B cell (primary cell): ENCODE data around the gene TSPAN17. TPM values are rescaled to one million over a fixed set of nuclear protein-coding genes. Genes with fewer than 3 reads are reported as not detected.

ENCODE experiments used
- ATAC-seq: fragments of 200-7000 bp; cut with Tn5 transposase; one replicate; pipeline ENCODE4 v1.10.0; 2021; ENCODE audit warnings: low read depth, mild to moderate bottlenecking, moderate number of reproducible peaks, moderate library complexity
- CTCF ChIA-PET: fragments of 350-600 bp; sonication (Branson Sonifier 250); formaldehyde crosslinking; loops from one replicate; lab custom pipeline; 2021; ENCODE audit warnings: antibody characterized with exemption, inconsistent platforms; lab: Charles Lee
- POLR2A ChIA-PET: fragments of 350-600 bp; sonication (Branson Sonifier 250); formaldehyde crosslinking; loops from one replicate; lab custom pipeline; 2021; ENCODE audit warnings: antibody characterized with exemption; lab: Charles Lee
- DNase-seq: peaks from one replicate; pipeline ENCODE4 v3.0.0; 2013
- H2AFZ ChIP-seq: 2 replicates; pipeline ENCODE4 v1.6.1; 2012; ENCODE audit warnings: mild to moderate bottlenecking, low read depth, low read length; ENCODE audit not compliant: insufficient read depth, poor library complexity, severe bottlenecking
- H3K27ac ChIP-seq, 2 donors: 1 replicate in 1 of 2; 2 replicates in 1 of 2; pipeline ENCODE4 v1.5.1; 2012 to 2013; ENCODE audit warnings: low read length in 2 of 2, mild to moderate bottlenecking in 2 of 2, moderate library complexity in 1 of 2
- H3K27me3 ChIP-seq, 4 experiments: fragments of 200-600 bp in 1 of 4; sonication (generic) in 1 of 4; replicated peaks in 1 of 4; 1 replicate in 2 of 4; 2 replicates in 2 of 4; pipeline versions ENCODE4 v1.6.1 to v1.7.0; 2013 to 2016; ENCODE audit warnings: low read length in 3 of 4, mild to moderate bottlenecking in 2 of 4, mixed read lengths in 1 of 4, moderate library complexity in 1 of 4; ENCODE audit not compliant: insufficient read depth in 4 of 4, control insufficient read depth in 3 of 4; ENCODE audit errors: control extremely low read depth in 1 of 4
- H3K36me3 ChIP-seq, 2 experiments: replicated peaks in 1 of 2; 1 replicate in 1 of 2; 2 replicates in 1 of 2; pipeline versions ENCODE4 v1.6.1 to v1.7.1; 2013; ENCODE audit warnings: low read length in 1 of 2; ENCODE audit not compliant: insufficient read depth in 2 of 2, control insufficient read depth in 1 of 2; ENCODE audit errors: control extremely low read depth in 1 of 2, extremely low read depth in 1 of 2
- H3K4me1 ChIP-seq, 2 donors: fragments of 200-600 bp in 1 of 2; sonication (generic) in 1 of 2; 1 replicate in 1 of 2; 2 replicates in 1 of 2; pipeline versions ENCODE4 v1.5.1 to v1.6.1; 2013 to 2017; ENCODE audit warnings: low read length in 2 of 2; ENCODE audit not compliant: control insufficient read depth in 2 of 2, insufficient read depth in 2 of 2
- H3K4me2 ChIP-seq: replicated peaks from 2 replicates; pipeline ENCODE3; 2012; ENCODE audit warnings: mild to moderate bottlenecking, low read depth, low read length; ENCODE audit not compliant: poor library complexity, severe bottlenecking
- H3K4me3 ChIP-seq, 5 experiments: fragments of 200-600 bp in 1 of 5; sonication (generic) in 1 of 5; 1 replicate in 3 of 5; 2 replicates in 2 of 5; pipeline versions ENCODE4 v1.5.1 to v1.7.0; 2011 to 2016; ENCODE audit warnings: low read length in 4 of 5, mild to moderate bottlenecking in 4 of 5, low read depth in 2 of 5, control low read depth in 1 of 5, moderate library complexity in 1 of 5; ENCODE audit not compliant: insufficient read depth in 1 of 5; ENCODE audit errors: control extremely low read depth in 1 of 5, extremely low read depth in 1 of 5
- H3K79me2 ChIP-seq: fragments of 200-600 bp; sonication (generic); one replicate; pipeline ENCODE4 v1.6.0; 2016; ENCODE audit warnings: low read length; ENCODE audit not compliant: control insufficient read depth, insufficient read depth
- H3K9ac ChIP-seq: fragments of 200-600 bp; sonication (generic); 2 replicates; pipeline ENCODE4 v1.6.1; 2017; ENCODE audit warnings: mild to moderate bottlenecking, low read length, moderate library complexity
- H3K9me3 ChIP-seq, 3 donors: one replicate each; pipeline versions ENCODE4 v1.6.1 to v1.7.1; 2013; ENCODE audit warnings: low read length in 2 of 3; ENCODE audit not compliant: control insufficient read depth in 2 of 3, insufficient read depth in 1 of 3; ENCODE audit errors: control extremely low read depth in 1 of 3
- H4K20me1 ChIP-seq: 2 replicates; pipeline ENCODE4 v1.6.0; 2012; ENCODE audit warnings: mild to moderate bottlenecking, low read length; ENCODE audit not compliant: insufficient read depth, control insufficient read depth, poor library complexity, severe bottlenecking
- H3K27ac Mint-ChIP-seq: one replicate; pipeline ENCODE4 v1.8.0; 2021; ENCODE audit warnings: mixed read lengths
- H3K27me3 Mint-ChIP-seq: one replicate; pipeline ENCODE4 v1.8.0; 2021; ENCODE audit warnings: mixed read lengths
- H3K4me1 Mint-ChIP-seq: one replicate; pipeline ENCODE4 v1.8.0; 2021; ENCODE audit warnings: mixed read lengths
- H3K4me3 Mint-ChIP-seq: one replicate; pipeline ENCODE4 v1.8.0; 2021; ENCODE audit warnings: mixed read lengths
- H3K9me3 Mint-ChIP-seq: one replicate; pipeline ENCODE4 v1.8.0; 2022; ENCODE audit warnings: mixed read lengths; ENCODE audit not compliant: insufficient read depth
- EZH2 ChIP-seq: IDR thresholded peaks from 2 replicates; pipeline ENCODE4 v1.6.1; 2012; ENCODE audit warnings: borderline replicate concordance, low read depth, mild to moderate bottlenecking, moderate library complexity, low read length; ENCODE audit not compliant: insufficient read depth, poor library complexity, severe bottlenecking
- WGBS: methylation state at CpG from one replicate; pipeline ENCODE4 v1.1.5; 2013; ENCODE audit warnings: missing lambda C conversion rate; ENCODE audit not compliant: insufficient coverage; 5-methylcytosine and 5-hydroxymethylcytosine counted together
- intact Hi-C: fragments of 100-400 bp; cut with micrococcal nuclease; formaldehyde crosslinking; loops from one replicate; pipeline ENCODE4 v1.10.0; 2022
- polyA plus RNA-seq: library from polyadenylated mRNA; depleted of rRNA; stranded (reverse); fragments of >200 nt; gene quantifications from 2 replicates; pipeline ENCODE4 v1.2.3, GENCODE V29; 2012
- total RNA-seq, 2 donors: library from RNA; stranded (reverse); fragments of 120-200 nt in 1 of 2; gene quantifications; 1 replicate in 1 of 2; 2 replicates in 1 of 2; pipeline versions ENCODE4 v1.2.3 to v1.2.4, GENCODE V29; 2013 to 2022
- TF ChIP-seq, protein P1 (sequence below): fragments of 200-600 bp; IDR thresholded peaks from one replicate; pipeline ENCODE4 v1.8.0; 2022; ENCODE audit warnings: antibody characterized with exemption, mild to moderate bottlenecking

The TSPAN17 gene
- total and polyA plus RNA-seq, 2 donors (not counting 1 experiment from before 2014, with no cell fraction given), result 20.5 to 21.0 TPM

DNA sequence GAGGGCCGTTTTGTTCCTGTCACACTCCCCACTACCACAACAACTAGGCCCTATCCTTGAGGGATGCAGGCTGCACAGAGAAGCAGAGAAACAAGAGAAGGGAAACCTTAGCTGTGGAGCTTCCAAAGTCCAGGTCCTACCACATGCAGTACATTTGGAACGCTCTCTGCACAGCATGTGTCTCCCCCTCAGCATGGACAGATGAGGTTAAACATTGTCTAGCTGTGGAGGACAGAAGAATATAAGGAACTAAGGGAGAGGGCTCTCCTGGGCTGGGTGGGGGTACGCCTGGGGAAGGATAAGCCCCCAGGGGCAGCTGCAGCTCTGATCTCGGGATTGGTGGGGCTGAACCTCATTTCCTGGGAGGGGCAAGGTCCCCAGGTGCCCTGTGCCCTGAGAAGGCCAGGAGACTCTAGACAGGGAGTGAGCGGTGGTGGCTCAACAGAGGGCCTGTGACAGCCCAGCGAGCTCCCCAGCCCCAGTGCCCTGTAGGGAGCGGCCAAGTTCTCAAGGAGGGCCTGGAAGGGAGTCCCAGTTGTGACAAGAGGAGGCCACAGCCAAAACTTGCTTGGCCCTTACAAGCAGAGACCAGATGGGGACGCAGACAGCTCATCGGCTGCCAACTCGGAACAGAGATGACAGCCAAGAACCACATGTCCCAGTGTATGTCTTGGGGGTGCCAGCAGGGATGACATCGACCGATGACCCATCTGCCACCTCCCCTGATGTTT is 30.1 kb downstream of the TSPAN17 start:
- DNase-seq (no peak), ATAC-seq (no peak)
- no peak overlapping the region for H3K4me2 ChIP-seq
- H3K27ac ChIP-seq, result no peak overlapping the region
- H2AFZ ChIP-seq, result no peak overlapping the region
- Mint-ChIP-seq H3K27ac (no peak overlapping the region), H3K4me1 (peaks cover 3% of the 10 kb centered on the region), H3K27me3 (peaks cover 58% of the 10 kb centered on the region), H3K4me3 (no peak overlapping the region), H3K9me3 (no peaks in the 10 kb centered on the region)
- POLR2A ChIA-PET, result no interaction called here
- no peak overlapping the region for H3K9ac ChIP-seq
- intact Hi-C loops, result no loop called here
- no peaks in the 10 kb centered on the region for H4K20me1 ChIP-seq
- H3K27me3 ChIP-seq, result peaks cover 0 to 37% (median 6%) of the 10 kb centered on the region in 4 experiments
- H3K4me3 ChIP-seq, result no peak overlapping the region
- CTCF ChIA-PET, result interaction anchor here (1.2 to 1.3 kb wide), 2 partner anchors 17 to 20 kb away, joined by 3 to 5 read pairs; no protein-coding TSS in a partner anchor
- WGBS, result 86% methylated on average over 11 of the region's 12 CpGs
- TF ChIP-seq, protein P1, sequence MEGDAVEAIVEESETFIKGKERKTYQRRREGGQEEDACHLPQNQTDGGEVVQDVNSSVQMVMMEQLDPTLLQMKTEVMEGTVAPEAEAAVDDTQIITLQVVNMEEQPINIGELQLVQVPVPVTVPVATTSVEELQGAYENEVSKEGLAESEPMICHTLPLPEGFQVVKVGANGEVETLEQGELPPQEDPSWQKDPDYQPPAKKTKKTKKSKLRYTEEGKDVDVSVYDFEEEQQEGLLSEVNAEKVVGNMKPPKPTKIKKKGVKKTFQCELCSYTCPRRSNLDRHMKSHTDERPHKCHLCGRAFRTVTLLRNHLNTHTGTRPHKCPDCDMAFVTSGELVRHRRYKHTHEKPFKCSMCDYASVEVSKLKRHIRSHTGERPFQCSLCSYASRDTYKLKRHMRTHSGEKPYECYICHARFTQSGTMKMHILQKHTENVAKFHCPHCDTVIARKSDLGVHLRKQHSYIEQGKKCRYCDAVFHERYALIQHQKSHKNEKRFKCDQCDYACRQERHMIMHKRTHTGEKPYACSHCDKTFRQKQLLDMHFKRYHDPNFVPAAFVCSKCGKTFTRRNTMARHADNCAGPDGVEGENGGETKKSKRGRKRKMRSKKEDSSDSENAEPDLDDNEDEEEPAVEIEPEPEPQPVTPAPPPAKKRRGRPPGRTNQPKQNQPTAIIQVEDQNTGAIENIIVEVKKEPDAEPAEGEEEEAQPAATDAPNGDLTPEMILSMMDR, result no peak
- no peak for TF ChIP-seq EZH2
- H3K36me3 ChIP-seq, result no peaks in the 10 kb centered on the region
- no peaks in the 10 kb centered on the region for H3K79me2 ChIP-seq
- no peaks in the 10 kb centered on the region for H3K9me3 ChIP-seq
- H3K4me1 ChIP-seq, result no peaks in the 10 kb centered on the region

DNA sequence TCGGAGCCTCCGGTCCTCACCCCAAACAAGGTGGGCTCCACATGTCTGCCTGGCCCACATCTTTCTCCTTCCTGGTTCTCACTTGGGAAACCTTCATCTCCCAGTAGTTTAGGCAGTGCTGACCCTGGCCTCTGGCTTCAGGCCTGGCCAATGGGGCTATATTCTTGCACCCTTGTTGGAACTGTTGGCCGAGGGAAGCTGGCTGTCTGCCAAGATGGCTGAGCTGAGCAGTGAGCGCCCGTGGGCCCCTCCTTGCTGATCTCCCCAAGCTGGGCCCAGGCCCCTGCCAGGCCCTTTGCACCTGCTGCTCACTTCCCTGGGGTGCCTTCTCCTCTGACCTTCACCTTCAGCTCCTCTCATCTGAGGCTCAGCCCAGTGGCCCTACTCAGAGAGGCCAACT is 31.3 kb downstream of the TSPAN17 start:
- no peak overlapping the region for H3K4me3 Mint-ChIP-seq
- H3K36me3 ChIP-seq, result no peaks in the 10 kb centered on the region

More for the DNA sequence above, 31.3 kb downstream of the TSPAN17 start:
- Histone ChIP-seq H3K9ac (no peak overlapping the region), H2AFZ (no peak overlapping the region), H4K20me1 (no peaks in the 10 kb centered on the region), H3K4me3 (no peak overlapping the region), H3K4me2 (no peak overlapping the region), H3K27ac (no peak overlapping the region), H3K79me2 (no peaks in the 10 kb centered on the region), H3K9me3 (no peaks in the 10 kb centered on the region), H3K27me3 (peaks cover 0 to 47% (median 7%) of the 10 kb centered on the region in 4 experiments), H3K4me1 (no peaks in the 10 kb centered on the region)
- no peak for TF ChIP-seq EZH2
- TF ChIP-seq, protein P1, result no peak
- DNase-seq (no peak), ATAC-seq (no peak)
- no peaks in the 10 kb centered on the region for H3K9me3 Mint-ChIP-seq
- intact Hi-C loops, result no loop called here
- POLR2A ChIA-PET, result no interaction called here
- WGBS, result 89% methylated on average over 5 of the region's 5 CpGs
- no peak overlapping the region for H3K27ac Mint-ChIP-seq
- CTCF ChIA-PET, result interaction anchor here (1.3 kb wide), 1 partner anchor 18 kb away, joined by 5 read pairs; no protein-coding TSS in a partner anchor
- peaks cover 58% of the 10 kb centered on the region for H3K27me3 Mint-ChIP-seq
- peaks cover 3% of the 10 kb centered on the region for H3K4me1 Mint-ChIP-seq
